Heart right ventricle (tissue), 16 donors: ENCODE measurements around the gene RASAL1. TPM values are rescaled to one million over a fixed set of nuclear protein-coding genes. Genes with fewer than 3 reads are reported as not detected.

Source experiments
- ATAC-seq, 8 donors: fragments of 200-7000 bp; cut with Tn5 transposase; one replicate each; pipeline ENCODE4 v1.9.1; 2020; ENCODE audit warnings: mild to moderate bottlenecking in 8 of 8, moderate library complexity in 8 of 8, moderate number of reproducible peaks in 1 of 8
- DNase-seq, 2 donors: peaks; one replicate each; pipeline ENCODE4 v3.0.0-alpha.2; 2020
- H3K27ac ChIP-seq, 10 donors: fragments of 200-600 bp; sonication (generic) in 2 of 10; one replicate each; pipeline versions ENCODE4 v1.5.0 to v1.8.0; 2020 to 2022; ENCODE audit warnings: mild to moderate bottlenecking in 3 of 10
- H3K27me3 ChIP-seq, 7 donors: fragments of 200-600 bp; one replicate each; pipeline ENCODE4 v1.8.0; 2021 to 2022; ENCODE audit warnings: mild to moderate bottlenecking in 2 of 7
- H3K36me3 ChIP-seq, 9 donors: fragments of 200-600 bp; sonication (generic) in 1 of 9; one replicate each; pipeline versions ENCODE4 v1.5.0 to v1.8.0; 2020 to 2022; ENCODE audit warnings: mild to moderate bottlenecking in 2 of 9
- H3K4me1 ChIP-seq, 9 donors: fragments of 200-600 bp; sonication (generic) in 1 of 9; one replicate each; pipeline versions ENCODE4 v1.5.0 to v1.8.0; 2020 to 2022; ENCODE audit warnings: mild to moderate bottlenecking in 4 of 9
- H3K4me3 ChIP-seq, 10 donors: fragments of 200-600 bp; sonication (generic) in 2 of 10; one replicate each; pipeline versions ENCODE4 v1.5.0 to v1.8.0; 2020 to 2022; ENCODE audit warnings: mild to moderate bottlenecking in 7 of 10, moderate library complexity in 2 of 10
- H3K9me3 ChIP-seq, 11 donors: fragments of 200-600 bp in 10 of 11; sonication (generic) in 2 of 11; one replicate each; pipeline versions ENCODE4 v1.5.0 to v1.8.0; 2013 to 2022; ENCODE audit warnings: mild to moderate bottlenecking in 2 of 11, control low read depth in 1 of 11, moderate library complexity in 1 of 11
- CTCF ChIP-seq, 9 donors: fragments of 200-600 bp; sonication (generic) in 2 of 9; IDR thresholded peaks; one replicate each; pipeline versions ENCODE4 v1.5.0 to v1.8.0; 2021 to 2022; ENCODE audit warnings: antibody characterized with exemption in 9 of 9, mild to moderate bottlenecking in 5 of 9, moderate library complexity in 1 of 9
- WGBS, 2 donors: extraction: QIAGEN DNeasy Blood & Tissue Kit; methylation state at CpG; one replicate each; pipeline ENCODE4 v1.1.7; 2013; ENCODE audit warnings: inconsistent platforms in 1 of 2; 5-methylcytosine and 5-hydroxymethylcytosine counted together
- intact Hi-C, 10 donors: fragments of 100-400 bp; cut with DNase I; formaldehyde crosslinking; loops; one replicate each; pipeline versions ENCODE4 v1.11.1 to v1.14.2; 2022
- polyA plus RNA-seq, 2 donors: library from polyadenylated mRNA; stranded (reverse); fragments of 200-250 nt; gene quantifications; one replicate each; pipeline ENCODE4 v1.2.3, GENCODE V29; 2013
- total RNA-seq, 10 donors: library from RNA; stranded (reverse); fragmentation: NEBNext Ultra II Directional in 3 of 10; extraction: Animal tissue kit (Norgen Biotek cat#: 25700) in 3 of 10; gene quantifications; one replicate each; pipeline versions ENCODE4 v1.2.1 to v1.2.4, GENCODE V29; 2021 to 2023
- donor health status: Arrhythmogenic right ventricular cardiomyopathy.
- donor health status: ischemic (EF 13 %, LVEDD 7.1; RV severe dilation, severe dysfunction).
- donor health status: healthy with polysubstance abuse.
- donor health status: DM: no; HTN: yes; CAD: no.
- donor health status: DM: no; HTN: no; CAD: no.
- donor health status: ischemic (EF 25% LVEDD 6.9; RV normal size, moderate dysfunction).
- donor health status: ischemic (EF 25% LVEDD 5.7; RV mildly dilated, moderate dysfunction).
- donor health status: healthy.
- donor health status: DM: yes; HTN: yes; CAD: no.
- donor health status: Ischemic cardiomyopathy.
- donor health status: ischemic (EF 35%, LVEDD 5.7; RV mildly dilated, moderate dysfunction).
- donor health status: nonischemic (EF 11% LVEDD 7.7; RV severe dilation, severe dysfunction).
- donor health status: DM: yes; HTN: yes; CAD: no.
- donor health status: PGD.
- donor health status: ischemic (EF 29% LVEDD 5.4; RV normal size, mild dysfunction).
- donor health status: nonischemic (EF 23%, LVEDD 6.1; RV moderate dilation, normal function).

RASAL1 gene
- total and polyA plus RNA-seq, 12 donors = not detected

GRCh38 chr12:113077057-113077858, 58.3 kb downstream of the RASAL1 start:
- DNase-seq (no peak), ATAC-seq (peak in 1 of 8 donors; percentile 17)
- no peak overlapping the region for H3K27ac ChIP-seq
- no peak for TF ChIP-seq CTCF (IDR thresholded peaks at IDR 0.05)
- H3K4me3 ChIP-seq = no peak overlapping the region
- WGBS, 2 donors = 30 to 39% methylated on average over 65 to 70 of the region's 70 CpGs
- intact Hi-C loops = no loop called here
- H3K4me1 ChIP-seq = peaks cover 0 to 10% (median 0%) of the 10 kb centered on the region in 9 donors
- H3K27me3 ChIP-seq = peaks cover 0 to 30% (median 26%) of the 10 kb centered on the region in 7 donors
- no peaks in the 10 kb centered on the region for H3K9me3 ChIP-seq
- no peaks in the 10 kb centered on the region for H3K36me3 ChIP-seq

DNA sequence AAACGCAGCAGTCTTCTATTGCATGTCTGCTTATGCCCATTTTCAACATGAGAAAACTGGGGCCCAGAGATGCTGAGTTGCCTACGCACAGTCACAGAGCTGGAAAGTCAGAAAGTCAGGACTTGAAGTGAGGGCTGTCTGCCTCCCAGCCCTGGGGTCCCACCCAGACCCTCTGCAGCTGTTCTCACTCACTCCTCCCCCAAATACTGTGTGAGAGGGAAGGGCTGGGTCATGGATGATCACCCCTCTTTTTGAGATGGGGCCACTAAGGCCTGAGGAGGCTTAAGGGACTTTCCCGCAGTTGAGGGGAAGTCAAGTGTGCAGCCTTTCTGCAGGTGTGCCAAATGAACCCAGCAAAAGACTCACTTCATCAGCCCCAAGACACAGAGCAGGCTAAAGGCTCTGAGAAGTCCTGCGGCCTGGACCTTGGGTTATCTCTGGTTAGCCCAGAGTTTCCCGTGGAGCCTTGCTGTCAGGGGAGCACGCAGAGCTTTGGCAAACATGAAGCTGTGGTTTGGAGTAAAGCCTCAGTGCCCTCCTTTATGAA, 60.4 kb downstream of the RASAL1 start:
- ATAC-seq (no peak), DNase-seq (no peak)
- no peak for TF ChIP-seq CTCF (IDR thresholded peaks at IDR 0.05)
- Histone ChIP-seq H3K4me3 (no peak overlapping the region), H3K36me3 (no peaks in the 10 kb centered on the region), H3K27me3 (peaks cover 0 to 30% (median 18%) of the 10 kb centered on the region in 7 donors), H3K4me1 (peaks cover 4 to 22% (median 17%) of the 10 kb centered on the region in 9 donors), H3K9me3 (no peaks in the 10 kb centered on the region), H3K27ac (no peak overlapping the region)
- intact Hi-C loops = no loop called here
- WGBS, 2 donors = 77 to 83% methylated on average over 6 of the region's 6 CpGs

DNA sequence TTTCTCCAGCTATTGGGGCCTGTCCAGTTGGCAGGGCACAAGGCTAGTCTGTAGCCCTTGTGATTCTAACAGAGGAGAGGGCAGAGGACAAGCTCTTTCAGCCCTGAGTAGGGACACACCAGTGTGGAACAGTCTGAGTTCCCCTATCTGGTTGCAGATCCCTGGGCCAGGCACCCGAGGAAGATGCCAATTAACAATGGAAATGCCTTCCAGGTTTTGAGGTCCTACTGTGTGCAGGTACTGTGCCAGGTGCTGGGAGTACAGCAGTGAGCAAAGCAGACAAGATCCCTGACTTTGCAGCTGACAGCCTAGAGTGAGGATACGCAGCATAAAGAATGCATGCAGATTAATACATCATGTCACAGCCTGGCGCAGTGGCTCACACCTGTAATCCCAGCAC, 62.0 kb downstream of the RASAL1 start:
- no peak for TF ChIP-seq CTCF (IDR thresholded peaks at IDR 0.05)
- 82 to 85% methylated on average over 3 of the region's 3 CpGs for WGBS, 2 donors
- Histone ChIP-seq H3K9me3 (no peaks in the 10 kb centered on the region), H3K4me1 (peaks cover 4 to 32% (median 18%) of the 10 kb centered on the region in 9 donors), H3K27me3 (peaks cover 0 to 25% (median 10%) of the 10 kb centered on the region in 7 donors), H3K27ac (no peak overlapping the region), H3K4me3 (no peak overlapping the region), H3K36me3 (no peaks in the 10 kb centered on the region)
- ATAC-seq (no peak), DNase-seq (no peak)
- intact Hi-C loops = no loop called here

- Histone ChIP-seq H3K27me3 (peaks cover 0 to 13% (median 5%) of the 10 kb centered on the region in 7 donors), H3K4me1 (peaks cover 4 to 32% (median 18%) of the 10 kb centered on the region in 9 donors), H3K27ac (peak overlapping the region in 7 of 10 donors; percentile 5 to 82 (median 69)), H3K9me3 (no peaks in the 10 kb centered on the region), H3K4me3 (no peak overlapping the region), H3K36me3 (no peaks in the 10 kb centered on the region)
- WGBS, 2 donors = 76% methylated on average over 3 of the region's 3 CpGs
- no peak for TF ChIP-seq CTCF (IDR thresholded peaks at IDR 0.05)
- intact Hi-C loops = no loop called here
- DNase-seq = no peak
- peak in 1 of 8 donors; percentile 6 for ATAC-seq
Measured at GRCh38 chr12:113072136-113072535, 63.4 kb downstream of the RASAL1 start.
